ENCODE measurements around the gene RAB6A.
"Not testable (repeated sequence)": the region's sequence is repeated elsewhere in the genome, so short reads cannot be mapped to it uniquely, and the experiment has no call there.

Gene RAB6A

DNA sequence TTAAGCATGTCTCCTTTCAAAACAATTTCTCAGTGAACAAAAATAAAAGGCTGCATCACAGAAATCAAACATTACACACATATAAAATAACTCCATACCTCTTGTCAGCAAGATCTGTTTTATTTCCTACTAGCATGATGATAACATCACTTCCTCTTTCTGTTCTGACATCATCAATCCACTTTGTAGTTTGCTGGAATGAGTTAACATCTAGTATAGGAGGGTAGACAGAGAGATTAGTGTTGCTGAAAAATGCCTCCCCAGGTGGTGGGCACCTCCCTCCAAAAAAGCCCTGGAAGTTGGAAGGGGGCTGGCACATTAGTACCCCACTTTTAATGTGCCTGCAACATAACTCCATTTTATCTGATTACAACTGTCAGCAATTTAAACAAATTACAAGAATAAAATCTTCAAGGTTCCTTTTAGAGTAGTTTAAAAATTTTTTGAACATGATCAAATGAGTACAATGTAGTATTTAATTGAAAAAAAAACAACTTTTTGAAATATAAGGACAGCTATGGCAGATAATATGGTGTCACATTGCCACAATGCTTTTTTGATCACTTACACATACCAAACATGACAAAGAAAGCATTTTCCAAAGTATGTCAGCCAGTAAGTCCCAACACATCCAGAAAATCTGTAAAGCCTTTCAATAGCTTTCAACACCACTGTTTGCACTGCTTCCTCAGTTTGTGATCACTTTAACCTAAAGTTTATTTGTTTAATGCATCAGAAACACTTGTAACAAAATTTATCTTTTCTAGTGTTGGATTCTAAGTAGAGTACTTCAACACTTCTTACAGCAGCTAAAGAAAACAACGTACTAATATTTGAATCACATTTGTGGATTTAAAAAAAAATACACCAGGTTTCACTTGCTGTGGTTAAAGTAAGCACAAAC lies 44.5 kb downstream of the RAB6A start:
- no peak for DNase-seq

DNA sequence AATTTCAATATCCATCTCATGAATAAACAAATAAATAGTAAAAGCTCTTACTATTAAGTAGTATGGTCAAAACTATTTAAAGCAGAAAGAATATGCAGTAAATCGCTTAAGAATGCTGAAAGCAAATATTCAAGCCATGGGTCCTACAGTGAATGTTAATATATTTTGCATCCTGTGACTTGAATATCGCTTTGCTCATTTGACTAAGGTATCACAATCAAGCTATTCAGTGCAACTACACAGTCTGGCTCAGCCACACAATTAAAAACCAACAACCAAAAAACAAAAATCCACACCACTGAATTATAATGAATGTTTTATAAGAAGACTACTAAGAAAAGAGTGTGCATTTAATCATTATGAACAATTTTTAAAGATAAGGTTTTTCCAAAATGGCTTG lies 45.3 kb downstream of the RAB6A start:
- no peak for DNase-seq

DNA sequence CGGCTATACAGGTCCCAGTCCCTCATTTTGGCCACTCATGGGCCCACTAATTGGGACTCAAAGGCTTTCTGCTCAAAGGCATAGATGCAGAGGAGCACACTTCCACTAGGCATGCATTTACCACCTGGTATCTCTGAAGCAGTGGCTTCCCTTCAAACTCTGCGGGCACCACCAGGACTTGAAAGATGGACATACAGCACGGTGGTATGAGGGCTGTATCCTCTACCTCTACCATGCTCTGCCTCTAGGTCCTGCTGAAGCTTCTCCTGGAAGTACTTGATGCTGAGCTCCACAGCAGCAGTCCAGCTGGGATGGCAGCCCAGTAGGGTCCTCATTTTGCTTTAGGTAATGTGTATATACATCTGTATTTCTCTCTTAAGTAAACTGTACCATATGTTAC lies 49.9 kb downstream of the RAB6A start:
- DNase-seq: no peak

DNA sequence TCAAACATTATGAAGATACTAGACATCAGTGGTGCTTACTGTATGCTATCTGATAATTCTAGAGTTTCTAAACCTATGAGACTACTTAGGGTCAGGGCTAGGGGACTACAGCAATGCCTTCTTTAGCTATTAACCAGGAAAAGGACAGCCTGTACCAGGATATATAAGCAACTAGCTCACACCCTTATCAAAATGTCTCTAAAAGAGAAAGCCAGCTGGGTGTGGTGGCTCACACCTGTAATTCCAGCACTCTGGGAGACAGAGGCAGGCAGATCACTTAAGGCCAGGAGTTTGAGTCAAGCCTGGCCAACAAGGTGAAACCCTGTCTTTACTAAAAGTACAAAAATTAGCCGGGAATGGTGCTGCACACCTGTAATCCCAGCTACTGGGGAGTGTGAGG lies 55.8 kb downstream of the RAB6A start:
- no peak for DNase-seq

DNA sequence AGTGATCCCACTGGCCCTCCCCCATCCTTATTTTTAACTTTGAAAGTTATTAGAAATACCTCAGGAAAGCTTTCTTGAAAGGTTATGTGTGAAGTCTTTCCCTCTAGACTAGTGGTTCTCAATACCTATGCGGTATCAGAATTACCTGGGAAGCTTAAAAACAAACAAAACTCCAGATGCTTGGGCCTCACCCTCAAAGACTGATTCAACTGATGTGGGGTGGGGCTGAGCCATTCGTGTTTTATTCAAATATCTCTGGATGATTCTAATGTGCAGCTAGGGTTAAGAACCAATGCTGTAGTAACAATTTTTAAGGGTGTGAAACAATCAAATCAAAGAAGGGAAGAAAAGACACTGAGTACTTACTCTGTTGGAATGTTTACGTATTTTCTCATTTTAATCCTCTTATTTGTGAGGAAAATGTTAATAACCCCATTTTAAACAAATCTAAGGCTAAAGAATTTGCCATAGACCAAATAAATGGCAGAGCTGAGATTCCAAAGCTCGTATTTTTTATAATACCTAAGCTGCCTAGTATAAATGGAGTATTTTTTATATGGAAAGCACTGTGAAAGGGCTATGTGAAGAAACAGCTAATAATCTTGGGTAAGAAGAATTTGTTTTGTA lies 66.9 kb downstream of the RAB6A start:
- DNase-seq: no peak

DNA sequence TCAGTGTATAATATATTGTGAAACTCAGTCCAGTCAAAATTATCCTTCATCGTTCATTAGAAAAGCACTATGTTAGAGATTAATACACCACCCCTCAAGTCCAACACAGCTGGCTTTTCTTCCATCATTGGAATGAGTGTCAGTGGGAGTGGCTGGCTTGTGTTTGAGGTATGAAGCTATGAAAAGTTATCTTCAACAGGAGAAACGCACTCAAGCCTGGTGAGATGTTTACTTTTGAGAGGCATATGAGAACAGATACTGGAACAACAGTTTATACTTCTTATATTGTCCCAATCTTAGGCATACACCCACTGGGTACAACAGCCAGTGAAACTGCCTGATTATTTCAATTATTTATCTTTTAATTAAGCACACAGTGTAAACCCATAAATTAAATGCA lies 80.2 kb downstream of the RAB6A start:
- no peak for DNase-seq

DNA sequence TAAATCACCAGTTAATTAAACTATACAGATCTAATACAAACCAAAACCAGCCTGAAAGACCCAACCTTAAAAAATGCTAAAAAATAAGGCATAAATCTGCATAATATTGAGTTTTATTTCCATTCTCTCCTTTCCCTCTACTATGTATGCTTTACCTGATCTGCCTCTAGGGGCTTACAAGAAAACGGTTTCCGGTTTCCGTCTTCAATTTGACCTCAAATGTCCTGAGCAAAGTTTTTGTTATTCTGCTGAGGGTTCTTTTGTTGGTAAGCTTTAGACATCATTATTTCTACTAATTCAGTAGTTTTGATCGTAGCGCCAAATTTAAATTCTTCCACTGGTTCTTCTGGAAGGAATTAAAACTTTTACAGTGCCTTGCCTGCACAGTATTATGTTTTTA lies 84.3 kb downstream of the RAB6A start:
- DNase-seq: not testable (repeated sequence)

DNA sequence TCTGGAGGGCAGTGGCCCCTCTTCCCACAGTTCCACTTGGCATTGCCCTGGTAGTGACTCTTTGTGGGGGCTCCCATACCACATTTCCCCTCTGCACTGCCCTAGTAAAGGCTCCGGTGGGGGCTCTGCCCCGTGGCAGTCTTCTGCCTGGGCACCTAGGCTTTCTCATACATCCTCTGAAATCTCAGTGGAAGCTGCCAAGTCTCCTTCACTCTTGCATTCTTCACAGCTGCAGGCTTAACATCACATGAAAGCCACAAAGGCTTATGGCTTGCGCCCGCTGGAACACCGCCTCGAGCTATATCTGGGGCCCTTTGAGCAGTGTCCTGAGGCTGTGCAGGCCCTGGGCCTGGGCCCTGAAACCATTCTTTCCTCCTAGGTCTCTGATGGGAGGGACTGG lies 89.2 kb downstream of the RAB6A start:
- DNase-seq: no peak

DNA sequence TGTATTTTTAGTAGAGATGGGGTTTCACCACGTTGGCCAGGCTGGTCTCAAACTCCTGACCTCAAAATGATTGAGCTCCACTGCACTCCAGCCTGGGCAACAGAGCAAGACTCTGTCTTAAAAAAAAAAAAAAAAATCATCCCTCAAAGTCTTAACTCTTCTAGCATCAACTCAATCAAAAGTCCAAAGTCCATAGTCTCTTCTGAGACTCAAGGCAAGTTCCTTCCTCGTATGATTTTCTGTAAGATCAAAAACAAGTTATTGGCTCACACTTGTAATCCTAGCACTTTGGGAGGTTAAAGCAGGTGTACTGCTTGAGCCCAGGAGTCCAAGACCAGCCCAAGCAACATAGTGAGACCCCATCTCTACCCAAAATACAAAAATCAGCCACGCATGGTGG lies 90.1 kb downstream of the RAB6A start:
- DNase-seq: no peak

DNA sequence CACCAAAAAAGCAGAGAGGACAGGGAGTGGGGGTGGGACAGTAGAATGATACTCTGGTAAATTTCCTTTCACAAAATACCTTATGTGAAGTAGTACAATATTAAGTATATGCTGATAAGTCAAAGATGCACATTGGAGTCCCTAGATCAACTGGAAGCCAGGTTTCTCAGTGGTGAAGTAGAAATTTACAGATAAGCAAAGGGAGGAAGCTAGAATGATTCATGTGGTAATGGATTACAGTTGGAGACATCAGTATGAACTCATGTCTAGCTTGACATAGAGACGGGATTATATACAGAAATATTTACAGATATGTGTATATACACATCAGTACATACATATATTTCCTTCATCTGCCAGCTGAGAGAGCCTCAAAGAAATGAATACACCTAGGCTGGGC lies 93.0 kb downstream of the RAB6A start:
- no peak for DNase-seq

DNA sequence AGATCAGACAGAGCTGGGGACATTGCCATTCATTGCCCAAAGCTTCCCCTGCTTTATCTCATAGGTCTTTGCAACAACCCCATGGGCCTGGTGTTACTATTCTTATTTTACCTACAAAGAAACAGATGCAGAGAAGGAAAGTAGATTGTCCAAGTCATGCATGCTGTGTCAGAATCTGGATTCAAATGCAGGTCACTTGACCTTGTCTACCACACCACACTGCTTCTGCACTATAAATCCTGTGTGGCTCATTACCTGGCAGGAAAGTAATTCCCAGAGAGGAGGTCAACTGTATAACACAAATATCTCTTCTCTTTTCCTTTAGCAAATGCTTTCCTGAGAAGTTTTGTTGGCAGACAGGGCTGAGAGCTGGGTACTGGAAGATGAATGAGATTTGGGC lies 96.0 kb downstream of the RAB6A start:
- no peak for DNase-seq

DNA sequence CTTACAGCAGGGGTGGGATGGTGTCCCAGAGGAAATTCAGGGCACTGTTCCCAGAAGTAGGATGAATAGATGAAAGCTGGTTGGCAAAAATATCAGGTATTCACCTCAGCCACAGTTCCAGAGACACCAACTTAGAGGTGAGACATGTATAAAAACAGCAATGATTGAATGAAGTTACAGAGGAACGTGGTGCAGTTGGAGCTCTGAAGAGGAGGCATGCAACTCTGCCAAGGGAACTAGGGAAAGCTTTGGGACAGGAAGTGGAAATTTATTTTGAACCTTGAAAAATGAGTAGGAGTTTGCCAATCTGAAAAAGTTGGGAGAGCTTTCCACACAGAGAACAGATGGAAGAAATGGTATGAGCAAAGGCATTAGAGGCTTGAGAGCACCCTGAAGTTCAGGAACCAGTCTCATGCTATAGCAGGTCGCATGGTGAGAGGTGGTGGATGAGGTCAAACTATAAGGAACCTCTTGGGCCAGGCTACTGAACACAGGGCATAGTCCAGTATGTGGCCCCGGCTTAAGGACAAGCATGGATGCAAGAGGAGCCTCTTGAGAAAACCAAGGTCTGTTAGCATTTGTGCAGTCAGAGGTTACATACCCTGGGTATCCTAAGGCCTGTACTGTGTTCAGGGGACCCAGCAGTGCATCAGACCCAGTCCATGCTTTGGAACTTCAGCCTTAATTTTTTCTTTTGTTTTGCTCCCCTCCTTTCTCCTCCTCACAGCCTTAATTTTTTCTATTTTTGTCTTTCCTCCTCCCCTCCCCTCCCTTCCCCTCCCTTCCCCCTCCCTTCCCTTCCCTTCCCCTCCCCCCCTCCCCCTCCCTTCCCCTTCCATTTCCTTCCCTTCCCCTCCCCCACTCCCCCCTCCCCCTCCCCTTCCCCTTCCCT lies 97.0 kb downstream of the RAB6A start:
- no peak for DNase-seq

DNA sequence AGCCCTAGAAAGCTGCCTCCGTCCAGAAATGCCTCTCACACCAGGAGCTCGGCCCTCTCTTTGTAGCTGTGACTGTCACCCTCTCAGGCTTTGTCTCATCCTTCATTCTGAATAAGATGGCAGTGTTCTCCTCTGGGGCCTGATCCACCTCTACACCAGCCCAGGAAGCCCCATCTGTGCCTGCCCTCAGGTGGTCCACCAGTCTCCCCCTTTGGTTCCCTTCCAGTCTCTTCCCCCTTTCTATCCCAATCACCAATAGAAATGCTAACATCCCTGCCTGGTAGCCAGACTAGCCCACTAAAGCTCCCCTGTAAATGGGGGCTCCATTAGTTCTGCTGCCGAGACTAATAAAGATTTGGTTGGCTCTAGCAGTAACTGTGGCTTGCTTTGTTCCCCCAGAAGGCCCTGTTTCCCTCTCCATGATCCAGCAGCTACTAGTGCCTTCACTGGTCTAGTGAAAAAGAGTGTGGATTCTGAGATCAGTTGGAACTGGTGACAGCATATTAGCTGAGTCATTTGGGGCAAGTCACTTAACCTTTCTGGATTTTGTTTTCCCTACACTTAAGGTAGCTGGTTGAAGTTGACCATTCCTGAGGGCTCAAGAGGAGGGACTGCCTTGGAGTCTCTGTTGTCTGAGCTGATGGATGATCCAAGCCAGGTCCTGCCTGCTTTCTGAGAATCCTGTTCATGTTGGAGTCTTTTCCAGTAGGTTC lies 98.3 kb downstream of the RAB6A start:
- DNase-seq: no peak

DNA sequence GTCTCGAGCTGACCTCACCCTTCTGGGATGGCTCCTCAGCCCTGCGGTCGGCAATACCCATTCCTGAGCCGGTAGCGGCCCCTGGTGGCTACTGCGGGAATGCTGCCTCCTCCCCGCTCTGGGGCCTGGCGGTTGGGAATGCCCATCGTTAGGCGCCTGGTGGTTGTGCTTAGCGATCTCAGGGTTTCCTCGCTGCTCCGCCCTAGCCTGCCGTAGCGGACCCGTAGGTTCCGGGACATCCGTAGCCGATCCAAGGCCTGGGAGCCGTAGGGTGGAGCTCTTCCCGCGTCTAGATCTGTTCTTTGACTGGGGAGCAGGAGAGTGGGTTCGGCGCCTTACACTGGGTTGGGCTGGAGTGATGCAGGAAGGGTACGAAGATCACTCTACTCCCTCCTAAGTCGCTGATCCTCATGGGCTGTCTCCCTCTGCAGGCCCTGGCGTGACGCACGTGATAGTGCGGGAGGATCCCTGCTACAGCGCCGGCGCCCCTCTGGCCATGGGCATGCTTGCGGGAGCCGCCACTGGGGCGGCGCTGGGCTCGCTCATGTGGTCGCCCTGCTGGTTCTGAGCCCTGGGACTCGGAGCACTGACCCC lies 99.7 kb downstream of the RAB6A start:
- peak; percentile 90 for DNase-seq

DNA sequence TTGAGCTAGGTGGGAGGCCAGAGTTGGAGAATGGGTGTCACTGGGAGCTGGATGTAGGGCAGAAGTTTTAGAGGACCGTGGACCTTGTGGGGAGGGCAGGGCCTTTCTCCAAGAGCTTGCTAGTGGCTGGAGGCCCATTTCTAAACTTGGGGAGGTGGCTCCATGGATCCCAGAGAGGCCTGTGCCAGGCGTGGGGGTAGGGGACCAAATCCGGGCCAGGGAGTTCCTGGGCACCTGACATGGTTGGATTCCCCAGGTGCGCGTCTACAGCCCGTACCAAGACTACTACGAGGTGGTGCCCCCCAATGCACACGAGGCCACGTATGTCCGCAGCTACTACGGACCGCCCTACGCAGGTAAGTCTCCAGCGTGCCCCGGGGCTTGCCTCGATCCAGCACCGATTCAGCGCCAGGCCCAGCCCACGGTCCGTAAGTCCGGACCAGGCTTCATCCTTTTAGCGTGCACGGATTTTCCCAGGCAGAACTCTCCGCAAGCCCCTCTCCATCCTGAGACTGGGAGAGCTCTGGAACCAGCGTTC lies 100.3 kb downstream of the RAB6A start:
- DNase-seq: no peak

DNA sequence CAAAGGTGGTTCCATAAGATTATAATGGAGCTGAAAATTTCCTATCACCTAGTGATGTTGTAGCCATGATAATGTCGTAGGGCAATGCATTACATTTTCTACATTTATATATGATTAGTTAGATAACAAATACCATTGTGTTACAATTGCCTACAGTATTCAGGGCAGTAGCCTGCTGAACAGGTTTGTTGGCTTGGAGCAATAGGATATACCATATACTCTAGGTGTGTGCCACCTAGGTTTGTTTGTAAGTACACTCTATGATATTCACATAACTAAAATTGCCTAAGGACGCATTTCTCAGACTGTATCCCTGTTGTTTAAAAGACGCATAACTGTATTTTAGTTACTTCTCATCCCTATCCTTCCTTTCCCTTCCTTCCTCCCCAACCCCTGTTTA lies 100.9 kb downstream of the RAB6A start:
- DNase-seq: no peak

DNA sequence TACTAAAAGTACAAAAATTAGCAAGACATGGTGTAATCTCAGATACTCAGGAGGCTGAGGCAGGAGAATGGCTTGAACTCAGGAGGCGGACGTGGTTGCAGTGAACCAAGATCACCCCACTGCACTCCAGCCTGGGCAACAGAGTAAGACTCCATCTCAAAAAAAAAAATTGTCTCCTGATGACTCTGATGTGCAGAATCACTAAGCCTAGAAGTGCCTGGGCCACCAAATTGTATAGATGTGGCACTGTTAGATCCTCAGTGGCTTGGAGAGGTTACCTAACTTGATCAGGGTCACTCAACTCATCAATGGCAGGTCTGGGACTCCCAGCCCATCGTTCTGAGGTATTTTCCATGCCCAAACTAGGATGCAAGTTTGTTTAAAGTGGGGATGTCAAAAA lies 103.9 kb downstream of the RAB6A start:
- DNase-seq: no peak

DNA sequence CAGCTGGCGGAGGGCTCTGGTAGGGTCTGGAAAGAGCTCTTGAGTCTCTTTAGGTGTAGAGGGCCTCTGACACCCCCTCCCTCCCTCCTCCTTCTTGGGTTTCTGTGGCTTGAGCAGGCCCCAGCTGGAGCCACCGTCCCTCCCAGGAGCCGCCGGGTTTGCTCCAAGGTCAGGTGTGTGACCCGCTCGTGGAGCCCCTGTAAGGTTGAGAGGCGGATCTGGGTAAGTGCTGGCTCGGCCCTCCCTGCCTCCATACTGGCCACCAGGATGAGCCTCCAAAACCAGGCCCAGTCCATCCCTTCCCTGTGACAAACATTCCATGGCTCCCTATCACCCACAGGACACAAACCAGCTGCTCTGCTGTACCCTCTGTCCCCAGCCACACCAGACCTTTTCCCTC lies 105.2 kb downstream of the RAB6A start:
- DNase-seq: no peak

DNA sequence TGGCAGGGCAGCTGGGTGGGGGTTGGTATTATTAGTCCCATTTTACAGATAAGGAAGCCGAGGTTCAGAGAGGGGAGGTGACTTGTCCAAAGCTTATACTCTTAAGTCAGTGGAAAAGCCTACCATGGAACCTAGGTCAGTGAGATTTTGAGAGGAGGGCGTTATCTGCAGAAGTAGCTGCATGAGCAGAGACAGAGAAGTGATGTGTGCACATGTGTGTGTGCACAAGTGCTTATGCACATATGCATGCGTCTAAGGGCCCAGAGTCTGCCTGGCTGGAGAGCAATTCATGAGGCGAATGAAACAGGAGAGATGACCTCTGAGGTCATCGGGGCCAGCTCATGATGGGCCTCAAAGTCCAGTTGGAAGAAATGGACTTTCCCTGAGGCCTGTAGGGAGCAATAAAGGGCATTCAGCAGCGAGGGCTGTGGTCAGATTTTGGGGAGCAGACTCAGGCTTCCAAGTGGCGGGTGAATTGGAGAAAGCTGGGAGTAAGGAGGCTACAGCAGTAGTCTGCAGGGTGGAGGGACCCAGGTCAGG lies 106.3 kb downstream of the RAB6A start:
- no peak for DNase-seq

DNA sequence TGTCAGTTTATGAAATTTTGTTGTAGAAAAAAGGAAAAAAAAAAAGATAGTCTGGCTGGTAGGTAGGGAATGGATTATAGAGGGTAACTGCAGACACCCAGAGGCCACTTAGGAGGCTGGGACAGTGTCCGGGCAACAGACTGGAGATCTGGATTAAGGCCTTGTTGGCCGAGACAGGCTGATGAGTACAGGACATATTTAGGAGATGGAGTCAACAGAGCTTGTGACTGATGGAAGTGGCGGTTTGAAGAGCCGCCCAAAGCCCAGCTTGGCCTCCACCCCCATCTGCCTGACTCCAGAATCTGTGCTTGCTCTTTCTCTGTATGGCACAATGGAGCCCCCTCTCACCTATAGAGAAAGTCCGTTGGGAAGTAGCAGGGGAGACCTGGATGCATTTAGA lies 106.9 kb downstream of the RAB6A start:
- no peak for DNase-seq

DNA sequence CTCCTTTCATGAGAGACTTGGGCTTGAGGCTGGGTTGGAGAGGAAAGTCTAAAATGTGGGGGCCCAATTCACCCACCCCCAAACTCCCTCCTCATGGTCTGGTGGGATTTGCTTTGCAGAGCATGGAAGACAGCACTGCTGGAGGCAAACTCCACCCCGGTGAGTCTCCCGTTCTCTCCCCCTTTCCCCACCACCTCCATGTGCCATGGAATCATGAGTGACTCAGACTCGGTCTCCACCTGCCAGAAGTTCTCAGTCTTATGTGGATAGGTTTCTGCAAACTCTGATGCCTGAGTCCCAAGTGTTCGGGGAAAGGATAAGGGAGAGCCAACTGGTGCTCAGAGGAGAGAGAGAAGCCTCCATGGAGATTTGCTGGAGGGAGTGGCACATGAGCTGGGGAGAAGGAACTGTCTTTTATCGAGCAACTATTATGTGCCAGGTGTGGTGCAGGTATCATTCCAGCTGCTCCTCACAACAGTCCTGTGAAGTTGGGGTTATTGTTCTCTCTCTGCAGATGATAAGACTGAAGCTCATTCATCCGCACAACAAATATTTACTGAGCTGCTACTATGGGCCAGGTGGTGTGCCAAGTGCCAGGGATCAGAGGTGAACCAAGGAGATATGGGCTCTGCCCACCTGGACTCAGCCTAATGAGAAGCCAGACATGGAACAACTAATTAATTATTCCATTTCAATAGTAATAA lies 107.9 kb downstream of the RAB6A start:
- DNase-seq: no peak

All from stimulated activated CD4-positive, alpha-beta T cell treated with anti-CD3 and anti-CD28 coated beads, Interleukin-4, amount 100 ng/mL, for 1 hour (primary cell).